Upper lobe of left lung (tissue), 4 donors: Measurements from ENCODE around the gene PPAN.

Experiments used
- EP300 ChIP-seq, 4 donors: sonication (generic); formaldehyde crosslinking; IDR thresholded peaks; one replicate each; pipeline ENCODE4 v1.5.1; 2017; ENCODE audit warnings: antibody characterized with exemption in 4 of 4, control low read depth in 2 of 4
- TF ChIP-seq, protein P1 (sequence below), 6 experiments: fragments of 450-650 bp in 4 of 6; fragments of 200-600 bp in 2 of 6; sonication (generic) in 2 of 6; IDR thresholded peaks; one replicate each; pipeline ENCODE4 v1.5.1; 2016 to 2019; ENCODE audit warnings: antibody characterized with exemption in 6 of 6

DNA sequence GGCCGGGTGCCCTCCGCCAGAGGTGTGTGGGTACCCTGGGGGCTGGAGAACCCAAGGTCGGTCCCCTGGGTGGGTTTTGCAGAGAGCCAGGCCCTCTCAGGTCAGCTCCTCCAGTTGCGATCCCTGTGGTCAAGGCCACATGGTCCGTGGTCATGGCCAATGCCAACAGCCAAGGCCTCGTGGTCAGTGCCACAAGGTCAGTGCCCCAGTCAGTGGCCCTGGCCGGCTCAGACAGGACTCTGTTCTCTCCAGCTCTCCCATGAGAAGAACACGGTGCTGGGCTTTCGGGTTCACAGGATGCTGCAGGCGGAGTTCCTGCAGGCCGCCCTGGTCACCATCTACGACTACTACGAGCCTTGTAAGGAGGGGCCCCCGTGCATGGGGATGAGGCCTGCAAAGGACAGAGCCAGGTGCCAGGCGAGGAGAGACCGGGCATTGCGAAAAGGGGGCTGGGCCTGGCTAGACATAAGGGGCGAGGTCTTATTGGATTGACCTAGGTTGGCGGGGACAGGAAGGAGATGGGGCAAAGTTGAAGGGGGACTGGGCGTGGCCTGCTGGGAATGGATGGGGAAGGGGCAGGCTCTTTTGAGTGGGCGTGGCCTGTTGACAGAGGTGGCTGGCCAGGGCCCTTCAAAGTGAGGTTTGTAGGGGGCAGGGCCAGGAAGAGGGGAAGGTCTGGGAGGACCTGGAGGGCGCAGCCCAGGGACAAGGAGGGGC lies 35.3 kb upstream of the PPAN start:
- TF ChIP-seq, protein P1, sequence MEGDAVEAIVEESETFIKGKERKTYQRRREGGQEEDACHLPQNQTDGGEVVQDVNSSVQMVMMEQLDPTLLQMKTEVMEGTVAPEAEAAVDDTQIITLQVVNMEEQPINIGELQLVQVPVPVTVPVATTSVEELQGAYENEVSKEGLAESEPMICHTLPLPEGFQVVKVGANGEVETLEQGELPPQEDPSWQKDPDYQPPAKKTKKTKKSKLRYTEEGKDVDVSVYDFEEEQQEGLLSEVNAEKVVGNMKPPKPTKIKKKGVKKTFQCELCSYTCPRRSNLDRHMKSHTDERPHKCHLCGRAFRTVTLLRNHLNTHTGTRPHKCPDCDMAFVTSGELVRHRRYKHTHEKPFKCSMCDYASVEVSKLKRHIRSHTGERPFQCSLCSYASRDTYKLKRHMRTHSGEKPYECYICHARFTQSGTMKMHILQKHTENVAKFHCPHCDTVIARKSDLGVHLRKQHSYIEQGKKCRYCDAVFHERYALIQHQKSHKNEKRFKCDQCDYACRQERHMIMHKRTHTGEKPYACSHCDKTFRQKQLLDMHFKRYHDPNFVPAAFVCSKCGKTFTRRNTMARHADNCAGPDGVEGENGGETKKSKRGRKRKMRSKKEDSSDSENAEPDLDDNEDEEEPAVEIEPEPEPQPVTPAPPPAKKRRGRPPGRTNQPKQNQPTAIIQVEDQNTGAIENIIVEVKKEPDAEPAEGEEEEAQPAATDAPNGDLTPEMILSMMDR (IDR thresholded peaks at IDR 0.05) = no peak
- no peak for TF ChIP-seq EP300 (IDR thresholded peaks at IDR 0.05)
